HG03108 (cell line): Measurements from ENCODE around the gene RBM20.

Experiments used
- ATAC-seq: cut with Tn5 transposase; IDR thresholded peaks from one replicate; pipeline ENCODE4 v1.9.1; 2021; ENCODE audit warnings: moderate library complexity; ENCODE audit not compliant: unreplicated experiment

Gene RBM20

GRCh38 chr10:110730345-110731050 is 86.4 kb downstream of the RBM20 start:
- ATAC-seq: no peak

- no peak for ATAC-seq
Observed at GRCh38 chr10:110733218-110733952, 89.2 kb downstream of the RBM20 start.

- ATAC-seq: no peak
Observed at GRCh38 chr10:110735620-110736027, 91.5 kb downstream of the RBM20 start.

GRCh38 chr10:110737886-110738634 is 93.9 kb downstream of the RBM20 start:
- ATAC-seq: no peak

GRCh38 chr10:110739811-110740271 is 95.7 kb downstream of the RBM20 start:
- ATAC-seq: no peak

- ATAC-seq: no peak
Observed at GRCh38 chr10:110742801-110743200, 98.7 kb downstream of the RBM20 start.

GRCh38 chr10:110744782-110745181 is 100.6 kb downstream of the RBM20 start:
- ATAC-seq: no peak

GRCh38 chr10:110746254-110746826 is 102.2 kb downstream of the RBM20 start:
- no peak for ATAC-seq

GRCh38 chr10:110746969-110747608 is 103.0 kb downstream of the RBM20 start:
- ATAC-seq: no peak

GRCh38 chr10:110747609-110748464 is 103.7 kb downstream of the RBM20 start:
- ATAC-seq: no peak

- ATAC-seq: no peak
Observed at GRCh38 chr10:110748970-110749369, 104.8 kb downstream of the RBM20 start.

GRCh38 chr10:110750931-110751330 is 106.8 kb downstream of the RBM20 start:
- ATAC-seq: no peak

- ATAC-seq: no peak
Observed at GRCh38 chr10:110751850-110752249, 107.7 kb downstream of the RBM20 start.

GRCh38 chr10:110753462-110753861 is 109.3 kb downstream of the RBM20 start:
- no peak for ATAC-seq

GRCh38 chr10:110754375-110755105 is 110.4 kb downstream of the RBM20 start:
- no peak for ATAC-seq

GRCh38 chr10:110755781-110756180 is 111.6 kb downstream of the RBM20 start:
- no peak for ATAC-seq

GRCh38 chr10:110756876-110757275 is 112.7 kb downstream of the RBM20 start:
- ATAC-seq: no peak

- ATAC-seq: no peak
Observed at GRCh38 chr10:110757586-110757985, 113.5 kb downstream of the RBM20 start.

- ATAC-seq: no peak
Observed at GRCh38 chr10:110758128-110758765, 114.1 kb downstream of the RBM20 start.
